GM18873 (cell line): ENCODE data around the gene MMP20.
A peak's percentile ranks its signal among the peaks of the same experiment; 100 is the strongest.

Experiments used
- ATAC-seq: cut with Tn5 transposase; IDR thresholded peaks from one replicate; pipeline ENCODE4 v1.9.1; 2021; ENCODE audit warnings: mild to moderate bottlenecking, moderate library complexity, moderate number of reproducible peaks; ENCODE audit not compliant: unreplicated experiment, low FRiP score

Gene MMP20

GRCh38 chr11:102564110-102564509, 61.0 kb downstream of the MMP20 start:
- ATAC-seq = no peak

- ATAC-seq = no peak
These were observed 63.5 kb downstream of the MMP20 start for GRCh38 chr11:102561636-102562035.

- peak; percentile 70 for ATAC-seq
These were observed 64.5 kb downstream of the MMP20 start for GRCh38 chr11:102560555-102561011.

GRCh38 chr11:102559839-102560238, 65.3 kb downstream of the MMP20 start:
- peak; percentile 51 for ATAC-seq

GRCh38 chr11:102555091-102555490, 70.0 kb downstream of the MMP20 start:
- no peak for ATAC-seq

GRCh38 chr11:102553835-102554282, 71.3 kb downstream of the MMP20 start:
- peak; percentile 79 for ATAC-seq

GRCh38 chr11:102552447-102553194, 72.5 kb downstream of the MMP20 start:
- no peak for ATAC-seq

GRCh38 chr11:102552020-102552419, 73.1 kb downstream of the MMP20 start:
- no peak for ATAC-seq

- ATAC-seq = no peak
These were observed 73.9 kb downstream of the MMP20 start for GRCh38 chr11:102551169-102551781.

- peak; percentile 76 for ATAC-seq
These were observed 78.1 kb downstream of the MMP20 start for GRCh38 chr11:102546923-102547471.

- no peak for ATAC-seq
These were observed 78.7 kb downstream of the MMP20 start for GRCh38 chr11:102546427-102546826.

- no peak for ATAC-seq
These were observed 79.4 kb downstream of the MMP20 start for GRCh38 chr11:102545701-102546100.

- no peak for ATAC-seq
These were observed 80.5 kb downstream of the MMP20 start for GRCh38 chr11:102544594-102544993.

- ATAC-seq = no peak
These were observed 85.6 kb downstream of the MMP20 start for GRCh38 chr11:102539567-102539966.

- ATAC-seq = no peak
These were observed 86.2 kb downstream of the MMP20 start for GRCh38 chr11:102538932-102539331.

- no peak for ATAC-seq
These were observed 90.8 kb downstream of the MMP20 start for GRCh38 chr11:102534261-102534872.

- ATAC-seq = no peak
These were observed 94.6 kb downstream of the MMP20 start, which contains the start of gene MMP7 for GRCh38 chr11:102530558-102530957. MMP7 (minus strand) TSS chr11:102530747; CDS start chr11:102530700, 47 bp downstream.

- no peak for ATAC-seq
These were observed 96.5 kb downstream of the MMP20 start for GRCh38 chr11:102528618-102529017.

- no peak for ATAC-seq
These were observed 97.4 kb downstream of the MMP20 start for GRCh38 chr11:102527684-102528083.

- ATAC-seq = no peak
These were observed 98.1 kb downstream of the MMP20 start for GRCh38 chr11:102527041-102527440.
